Kasumi-1 (cell line): ENCODE results near the gene TMEM242.
A peak's percentile ranks its signal among the peaks of the same experiment; 100 is the strongest.
"Not testable (repeated sequence)": the region's sequence is repeated elsewhere in the genome, so short reads cannot be mapped to it uniquely, and the experiment has no call there.

Source experiments
- DNase-seq, 2 experiments: peaks; one replicate each; lab custom pipeline; 2025; lab: John Stamatoyannopoulos, UW

Gene TMEM242

DNA sequence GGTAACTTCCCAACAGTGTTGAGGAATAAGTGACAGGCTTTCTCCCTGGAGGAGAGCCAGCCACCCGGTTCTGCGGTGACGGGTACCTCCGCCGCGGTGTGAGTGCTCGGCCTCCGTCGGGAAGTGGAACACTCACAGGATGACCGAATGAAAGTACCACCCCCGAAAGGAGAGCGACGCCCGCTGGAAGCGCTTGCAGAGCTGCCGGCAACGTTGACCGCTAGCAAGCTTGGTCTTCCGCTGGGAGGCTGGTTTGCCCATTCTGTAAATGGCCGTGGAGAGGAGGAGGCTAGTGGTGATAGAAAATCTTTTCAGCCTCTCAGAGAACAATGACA, 614 bp upstream of the TMEM242 start:
- no peak for DNase-seq

DNA sequence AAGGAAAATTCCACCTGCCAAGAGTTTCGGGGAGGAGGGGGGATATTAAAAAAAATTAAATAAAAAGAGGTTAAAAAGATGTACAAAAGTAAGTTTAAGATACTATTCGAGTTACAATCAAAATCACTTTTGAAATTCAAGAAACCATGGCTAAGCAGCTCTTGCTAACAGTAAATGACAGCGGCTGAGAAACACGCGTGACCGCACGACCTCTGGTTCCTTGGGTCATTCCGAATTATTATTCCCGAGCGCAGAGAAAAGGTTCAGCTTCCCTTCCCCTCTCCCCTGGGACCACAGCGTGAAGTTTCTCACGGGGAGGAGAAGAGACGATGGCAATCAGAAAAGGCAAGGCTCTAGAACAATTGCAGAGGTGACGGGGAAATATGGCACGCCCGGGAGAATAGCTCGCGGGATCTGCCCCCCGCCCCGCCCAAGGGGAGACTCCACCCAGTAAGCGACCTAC, 496 bp downstream of the TMEM242 start:
- no peak for DNase-seq

- no peak for DNase-seq
Measured at GRCh38 chr6:157316871-157317814, 6.2 kb downstream of the TMEM242 start.

- no peak for DNase-seq
Measured at GRCh38 chr6:157314705-157315321, 8.5 kb downstream of the TMEM242 start.

DNA sequence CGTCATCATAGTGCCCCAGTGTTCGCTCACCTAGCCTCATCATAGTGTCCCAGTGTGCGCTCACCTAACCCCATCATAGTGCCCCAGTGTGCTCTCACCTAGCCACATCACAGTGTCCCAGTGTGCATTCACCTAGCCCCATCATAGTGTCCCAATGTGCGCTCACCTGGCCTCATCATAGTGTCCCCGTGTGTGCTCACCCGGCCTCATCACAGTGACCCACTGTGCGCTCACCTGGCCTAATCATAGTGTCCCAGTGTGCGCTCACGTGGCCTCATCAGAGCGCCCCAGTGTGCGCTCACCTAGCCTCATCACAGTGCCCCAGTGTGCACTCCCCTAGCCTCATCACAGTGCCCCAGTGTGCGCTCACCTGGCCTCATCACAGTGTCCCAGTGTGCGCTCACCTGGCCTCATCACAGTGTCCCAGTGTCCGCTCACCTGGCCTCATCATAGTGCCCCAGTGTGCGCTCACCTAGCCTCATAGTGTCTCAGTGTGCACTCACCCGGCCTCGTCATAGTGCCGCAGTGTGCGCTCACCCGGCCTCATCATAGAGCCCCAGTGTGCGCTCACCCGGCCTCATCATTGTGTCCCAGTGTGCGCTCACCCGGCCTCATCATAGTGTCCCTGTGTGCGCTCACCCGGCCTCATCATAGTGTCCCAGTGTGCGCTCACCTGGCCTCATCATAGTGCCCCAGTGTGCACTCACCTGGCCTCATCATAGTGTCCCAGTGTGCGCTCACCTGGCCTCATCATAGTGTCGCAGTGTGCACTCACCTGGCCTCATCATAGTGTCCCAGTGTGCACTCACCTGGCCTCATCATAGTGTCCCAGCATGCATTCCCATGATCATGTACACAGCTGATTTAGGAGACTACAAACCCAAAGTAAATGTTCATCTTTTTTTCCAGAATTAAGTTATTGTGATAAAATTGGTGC, 9.5 kb downstream of the TMEM242 start:
- no peak for DNase-seq

DNA sequence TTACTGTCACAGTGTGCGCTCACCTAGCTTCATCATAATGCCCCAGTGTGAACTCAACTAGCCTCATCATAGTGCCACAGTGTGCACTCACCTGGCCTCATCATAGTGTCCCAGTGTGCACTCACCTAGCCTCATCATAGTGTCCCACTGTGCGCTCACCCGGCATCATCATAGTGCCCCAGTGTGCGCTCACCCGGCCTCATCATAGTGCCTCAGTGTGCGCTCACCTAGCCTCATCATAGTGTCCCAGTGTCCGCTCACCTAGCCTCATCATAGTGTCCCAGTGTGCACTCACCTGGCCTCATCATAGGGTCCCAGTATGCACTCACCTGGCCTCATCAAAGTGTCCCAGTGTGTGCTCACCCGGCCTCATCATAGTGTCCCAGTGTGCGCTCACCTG, 10.6 kb downstream of the TMEM242 start:
- no peak for DNase-seq

- DNase-seq, result not testable (repeated sequence)
Measured at GRCh38 chr6:157310693-157311092, 12.6 kb downstream of the TMEM242 start.

DNA sequence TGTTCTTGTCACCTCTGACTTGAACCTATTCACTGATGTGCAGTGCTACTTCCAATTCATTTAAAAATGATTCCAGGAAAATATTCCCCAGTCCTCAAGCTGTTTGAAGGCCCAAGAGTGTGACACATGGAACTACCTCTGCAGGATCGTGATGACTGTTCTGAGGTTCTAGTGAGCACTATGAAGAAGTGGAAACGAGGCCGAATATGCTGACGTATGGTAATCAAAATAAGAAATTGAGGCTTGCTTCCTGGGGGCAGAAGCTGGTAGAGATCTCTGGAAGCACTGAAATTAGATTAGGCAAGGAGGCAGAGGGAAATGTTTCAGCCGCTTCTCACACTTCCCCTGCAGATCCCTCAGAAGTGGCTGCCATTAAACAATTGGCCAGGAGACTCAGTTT, 15.7 kb downstream of the TMEM242 start:
- DNase-seq, result no peak

- DNase-seq, result peak; percentile 24 to 54
Measured at GRCh38 chr6:157305670-157306653, 17.4 kb downstream of the TMEM242 start.

- DNase-seq, result peak; percentile 83 to 88
Measured at GRCh38 chr6:157304899-157305663, 18.2 kb downstream of the TMEM242 start.

DNA sequence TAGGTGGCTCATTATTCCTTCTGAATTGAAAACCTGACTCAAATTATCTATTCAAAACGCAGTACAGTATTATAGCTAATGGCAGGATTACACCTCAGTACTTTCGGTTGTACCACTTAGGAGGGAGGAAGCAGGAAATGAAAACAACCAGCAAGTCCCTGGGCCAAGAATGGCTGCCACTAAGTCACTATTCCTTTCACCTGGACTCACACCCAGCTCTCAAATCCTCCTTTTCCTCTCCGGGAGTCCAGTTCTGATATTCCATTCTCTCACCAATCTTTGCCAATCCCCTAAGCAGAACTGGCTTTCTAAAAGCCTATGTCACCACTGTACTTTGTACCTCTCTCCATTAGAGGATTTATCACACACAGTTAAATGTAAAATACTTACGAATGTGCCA, 20.6 kb downstream of the TMEM242 start:
- DNase-seq, result no peak

- no peak for DNase-seq
Measured at GRCh38 chr6:157300436-157300835, 22.9 kb downstream of the TMEM242 start.

GRCh38 chr6:157300006-157300405, 23.3 kb downstream of the TMEM242 start:
- DNase-seq, result no peak

DNA sequence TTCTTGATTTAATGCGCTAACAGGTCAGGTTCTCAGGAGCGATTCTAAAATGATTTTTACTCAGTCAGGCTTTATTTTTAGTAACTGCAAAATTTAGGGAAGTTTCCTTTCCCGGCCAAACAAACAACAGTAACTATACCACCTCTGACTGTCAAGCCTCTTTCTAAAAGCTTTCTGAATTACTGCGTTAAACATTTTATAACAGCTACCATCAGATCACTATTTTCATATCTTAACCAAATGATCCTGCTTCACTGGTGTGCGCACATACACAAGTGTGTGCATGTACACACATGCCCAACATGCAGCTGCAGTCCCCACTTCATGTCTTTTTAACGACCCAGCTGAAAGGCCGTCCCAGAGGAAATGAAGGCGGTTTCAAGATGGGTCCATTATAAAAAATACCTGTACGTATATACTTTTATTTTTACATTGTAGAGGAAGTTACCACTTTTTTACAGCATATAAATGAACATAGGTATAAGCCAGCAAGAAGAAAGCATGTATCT, 25.0 kb downstream of the TMEM242 start:
- no peak for DNase-seq

- no peak for DNase-seq
Measured at GRCh38 chr6:157294654-157295053, 28.7 kb downstream of the TMEM242 start.

GRCh38 chr6:157293780-157294179, 29.5 kb downstream of the TMEM242 start:
- DNase-seq, result no peak

DNA sequence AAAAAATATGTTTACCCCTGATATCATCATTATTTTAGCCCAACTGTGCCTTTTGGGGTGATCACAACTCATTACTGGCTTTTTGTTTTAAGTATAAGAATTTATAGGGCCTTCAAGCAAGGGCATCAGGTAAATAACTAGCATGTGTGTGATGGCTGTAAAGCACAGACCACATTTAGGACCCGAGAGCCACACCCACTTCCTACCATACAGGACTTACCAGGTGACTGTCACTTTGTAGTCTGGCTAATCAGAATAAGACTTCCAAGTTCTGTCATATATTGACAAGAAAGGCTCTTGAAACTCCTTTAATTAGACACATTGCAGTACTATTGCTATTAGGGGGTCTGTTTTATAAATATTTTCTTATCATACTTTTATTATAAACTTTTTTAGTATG, 31.1 kb downstream of the TMEM242 start:
- DNase-seq, result no peak

GRCh38 chr6:157291356-157291755, 32.0 kb downstream of the TMEM242 start:
- no peak for DNase-seq

- DNase-seq, result no peak
Measured at GRCh38 chr6:157290797-157291196, 32.5 kb downstream of the TMEM242 start.

DNA sequence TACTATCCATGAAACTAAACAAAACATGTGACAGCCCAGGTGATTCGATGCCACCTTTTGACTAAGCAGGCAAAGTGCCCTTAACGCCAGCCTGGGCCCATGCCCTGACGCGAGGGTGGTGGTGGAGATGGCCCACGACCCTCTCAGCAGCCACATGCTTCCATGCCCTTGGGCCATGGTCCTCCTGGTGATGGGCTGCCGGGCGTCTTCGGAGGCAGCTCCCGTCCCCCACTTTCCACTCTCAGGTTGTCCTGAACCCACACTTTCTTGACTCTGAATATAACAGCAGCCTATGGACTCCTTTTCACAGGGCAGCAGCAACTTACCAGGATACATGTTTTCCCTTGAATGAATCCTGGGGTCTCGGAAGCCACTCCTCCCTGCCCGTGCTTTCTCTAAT, 33.6 kb downstream of the TMEM242 start:
- no peak for DNase-seq
